NCI-H1417 treated with DMSO at 0.1 percent for 48 hours (cell line): ENCODE data around the gene TM4SF18.
A peak's percentile ranks its signal among the peaks of the same experiment; 100 is the strongest.

Source experiments
- DNase-seq: peaks from one replicate; lab custom pipeline; 2025; lab: John Stamatoyannopoulos, UW

The TM4SF18 gene

GRCh38 chr3:149284034-149284433 lies 49.4 kb downstream of the TM4SF18 start:
- no peak for DNase-seq

- no peak for DNase-seq
Measured at GRCh38 chr3:149283401-149283800, 50.0 kb downstream of the TM4SF18 start.

GRCh38 chr3:149282836-149283235 lies 50.6 kb downstream of the TM4SF18 start:
- no peak for DNase-seq

GRCh38 chr3:149282322-149282721 lies 51.1 kb downstream of the TM4SF18 start:
- DNase-seq: no peak

- no peak for DNase-seq
Measured at GRCh38 chr3:149280671-149281349, 52.6 kb downstream of the TM4SF18 start.

GRCh38 chr3:149278911-149279310 lies 54.5 kb downstream of the TM4SF18 start:
- DNase-seq: no peak

- DNase-seq: no peak
Measured at GRCh38 chr3:149277331-149277813, 56.1 kb downstream of the TM4SF18 start.

- no peak for DNase-seq
Measured at GRCh38 chr3:149276619-149277018, 56.8 kb downstream of the TM4SF18 start.

- no peak for DNase-seq
Measured at GRCh38 chr3:149274220-149274619, 59.2 kb downstream of the TM4SF18 start.

GRCh38 chr3:149273096-149273751 lies 60.2 kb downstream of the TM4SF18 start:
- DNase-seq: peak; percentile 76

- DNase-seq: no peak
Measured at GRCh38 chr3:149271669-149272068, 61.8 kb downstream of the TM4SF18 start.

- DNase-seq: no peak
Measured at GRCh38 chr3:149270180-149270579, 63.3 kb downstream of the TM4SF18 start.

- DNase-seq: no peak
Measured at GRCh38 chr3:149269687-149270086, 63.7 kb downstream of the TM4SF18 start.
